ENCODE results near the gene MATN1. TPM values are rescaled to one million over a fixed set of nuclear protein-coding genes. Genes with fewer than 3 reads are reported as not detected.

MATN1 gene
- total RNA-seq, 2 experiments from 2014 or later = 0.34 TPM; not detected in 1

- Mint-ChIP-seq H3K27ac (peak overlapping the region; percentile 24), H3K4me1 (ENCODE audit: low read depth) (peaks cover 26% of the 10 kb centered on the region)
- intact Hi-C loops (cut with micrococcal nuclease) = no loop called here
Measured at GRCh38 chr1:30735668-30736498, 12.5 kb upstream of the MATN1 start.

GRCh38 chr1:30735124-30735523, 11.7 kb upstream of the MATN1 start:
- no peak for DNase-seq
- H3K27ac Mint-ChIP-seq = peak overlapping the region; percentile 32
- intact Hi-C loops (cut with micrococcal nuclease) = no loop called here
- no peaks in the 10 kb centered on the region for H3K27me3 Mint-ChIP-seq
- POLR2A ChIA-PET = no interaction called here
- no peaks in the 10 kb centered on the region for H3K9me3 Mint-ChIP-seq
- H3K4me3 Mint-ChIP-seq = no peak overlapping the region
- peaks cover 20% of the 10 kb centered on the region for H3K4me1 Mint-ChIP-seq (ENCODE audit: low read depth)
- CTCF ChIA-PET = interaction anchor here (1.2 kb wide), 1 partner anchor 9 kb away, joined by 5 read pairs; no protein-coding TSS in a partner anchor
- peaks cover 58% of the 10 kb centered on the region for H3K36me3 Mint-ChIP-seq

More at GRCh38 chr1:30735668-30736498, 12.5 kb upstream of the MATN1 start:
- H3K36me3 Mint-ChIP-seq = peaks cover 64% of the 10 kb centered on the region
- no peaks in the 10 kb centered on the region for H3K27me3 Mint-ChIP-seq
- CTCF ChIA-PET = interaction anchor here (1.0 to 1.2 kb wide), 2 partner anchors 8 to 44 kb away, joined by 3 to 5 read pairs; no protein-coding TSS in a partner anchor
- no peak for DNase-seq
- POLR2A ChIA-PET = no interaction called here
- no peaks in the 10 kb centered on the region for H3K9me3 Mint-ChIP-seq
- H3K4me3 Mint-ChIP-seq = no peak overlapping the region

- CTCF ChIA-PET = interaction anchor here (1.0 kb wide), 1 partner anchor 16 kb away, joined by 3 read pairs; no protein-coding TSS in a partner anchor
- Mint-ChIP-seq H3K4me3 (no peak overlapping the region), H3K4me1 (ENCODE audit: low read depth) (peaks cover 16% of the 10 kb centered on the region), H3K27me3 (no peaks in the 10 kb centered on the region), H3K27ac (peak overlapping the region; percentile 32), H3K9me3 (no peaks in the 10 kb centered on the region), H3K36me3 (peaks cover 54% of the 10 kb centered on the region)
- intact Hi-C loops (cut with micrococcal nuclease) = no loop called here
- POLR2A ChIA-PET = interaction anchor here (0.9 kb wide), 1 partner anchor 15 kb away, joined by 3 read pairs; no protein-coding TSS in a partner anchor
- no peak for DNase-seq
Measured at GRCh38 chr1:30734580-30734979, 11.2 kb upstream of the MATN1 start.

- no peak for DNase-seq
- ChIA-PET CTCF (interaction anchor here (1.0 kb wide), 1 partner anchor 15 kb away, joined by 3 read pairs; no protein-coding TSS in a partner anchor), POLR2A (interaction anchor here (0.9 kb wide), 1 partner anchor 14 kb away, joined by 3 read pairs; no protein-coding TSS in a partner anchor)
- H3K9me3 Mint-ChIP-seq = no peaks in the 10 kb centered on the region
- peaks cover 50% of the 10 kb centered on the region for H3K36me3 Mint-ChIP-seq
- H3K27ac Mint-ChIP-seq = no peak overlapping the region
- no peaks in the 10 kb centered on the region for H3K27me3 Mint-ChIP-seq
- peaks cover 13% of the 10 kb centered on the region for H3K4me1 Mint-ChIP-seq (ENCODE audit: low read depth)
- no peak overlapping the region for H3K4me3 Mint-ChIP-seq
- intact Hi-C loops (cut with micrococcal nuclease) = no loop called here
Measured at GRCh38 chr1:30734106-30734505, 10.7 kb upstream of the MATN1 start.

GRCh38 chr1:30733493-30733892, 10.1 kb upstream of the MATN1 start:
- no peak overlapping the region for H3K27ac Mint-ChIP-seq
- ChIA-PET CTCF (interaction anchor here (1.0 to 1.8 kb wide), 4 partner anchors 13 to 46 kb away, joined by 3 to 15 read pairs (median 4); no protein-coding TSS in a partner anchor), POLR2A (interaction anchor here (1.5 to 1.9 kb wide), 2 partner anchors 10 to 15 kb away, joined by 6 to 8 read pairs; no protein-coding TSS in a partner anchor)
- H3K4me1 Mint-ChIP-seq (ENCODE audit: low read depth) = peaks cover 8% of the 10 kb centered on the region
- no peaks in the 10 kb centered on the region for H3K9me3 Mint-ChIP-seq
- H3K36me3 Mint-ChIP-seq = peaks cover 44% of the 10 kb centered on the region
- no peak for DNase-seq
- H3K4me3 Mint-ChIP-seq = no peak overlapping the region
- intact Hi-C loops (cut with micrococcal nuclease) = no loop called here
- H3K27me3 Mint-ChIP-seq = no peaks in the 10 kb centered on the region

GRCh38 chr1:30732277-30732996, 9.1 kb upstream of the MATN1 start:
- peaks cover 37% of the 10 kb centered on the region for H3K36me3 Mint-ChIP-seq
- POLR2A ChIA-PET = interaction anchor here (1.0 to 1.9 kb wide), 5 partner anchors 9 to 26 kb away, joined by 3 to 8 read pairs (median 6); no protein-coding TSS in a partner anchor

GRCh38 chr1:30731806-30732276, 8.5 kb upstream of the MATN1 start:
- Mint-ChIP-seq H3K27me3 (no peaks in the 10 kb centered on the region), H3K36me3 (peaks cover 31% of the 10 kb centered on the region), H3K4me1 (ENCODE audit: low read depth) (peaks cover 14% of the 10 kb centered on the region), H3K9me3 (no peaks in the 10 kb centered on the region), H3K4me3 (no peak overlapping the region), H3K27ac (peak overlapping the region; percentile 15)
- peak; percentile 50 for DNase-seq
- ChIA-PET CTCF (interaction anchor here (1.2 to 9.2 kb wide), 4 partner anchors 12 to 47 kb away, joined by 4 to 81 read pairs (median 15); no protein-coding TSS in a partner anchor), POLR2A (interaction anchor here (1.0 to 1.9 kb wide), 4 partner anchors 9 to 27 kb away, joined by 3 to 8 read pairs (median 5); no protein-coding TSS in a partner anchor)
- intact Hi-C loops (cut with micrococcal nuclease) = no loop called here

More at GRCh38 chr1:30732277-30732996, 9.1 kb upstream of the MATN1 start:
- CTCF ChIA-PET = interaction anchor here (1.1 to 1.8 kb wide), 4 partner anchors 12 to 47 kb away, joined by 3 to 15 read pairs (median 4); no protein-coding TSS in a partner anchor
- H3K4me3 Mint-ChIP-seq = no peak overlapping the region
- intact Hi-C loops (cut with micrococcal nuclease) = no loop called here
- no peak for DNase-seq
- H3K9me3 Mint-ChIP-seq = no peaks in the 10 kb centered on the region
- no peaks in the 10 kb centered on the region for H3K27me3 Mint-ChIP-seq
- H3K4me1 Mint-ChIP-seq (ENCODE audit: low read depth) = peaks cover 12% of the 10 kb centered on the region
- H3K27ac Mint-ChIP-seq = peak overlapping the region; percentile 43

GRCh38 chr1:30731109-30731805, 7.9 kb upstream of the MATN1 start:
- H3K27ac Mint-ChIP-seq = peak overlapping the region; percentile 15
- POLR2A ChIA-PET = interaction anchor here (0.9 to 1.9 kb wide), 4 partner anchors 12 to 27 kb away, joined by 3 to 8 read pairs (median 6); no protein-coding TSS in a partner anchor
- H3K36me3 Mint-ChIP-seq = peaks cover 25% of the 10 kb centered on the region
- H3K9me3 Mint-ChIP-seq = no peaks in the 10 kb centered on the region
- H3K4me3 Mint-ChIP-seq = no peak overlapping the region
- intact Hi-C loops (cut with micrococcal nuclease) = no loop called here
- CTCF ChIA-PET = interaction anchor here (3.0 to 9.2 kb wide), 2 partner anchors 13 to 48 kb away, joined by 15 to 81 read pairs; no protein-coding TSS in a partner anchor
- no peak for DNase-seq
- H3K4me1 Mint-ChIP-seq (ENCODE audit: low read depth) = peaks cover 14% of the 10 kb centered on the region
- H3K27me3 Mint-ChIP-seq = no peaks in the 10 kb centered on the region

- DNase-seq = no peak
- ChIA-PET POLR2A (interaction anchor here (0.9 to 1.0 kb wide), 2 partner anchors 11 to 26 kb away, joined by 3 to 4 read pairs; no protein-coding TSS in a partner anchor), CTCF (interaction anchor here (1.0 to 9.2 kb wide), 3 partner anchors 9 to 49 kb away, joined by 4 to 81 read pairs (median 15); no protein-coding TSS in a partner anchor)
- H3K36me3 Mint-ChIP-seq = peaks cover 20% of the 10 kb centered on the region
- no peaks in the 10 kb centered on the region for H3K27me3 Mint-ChIP-seq
- no peaks in the 10 kb centered on the region for H3K9me3 Mint-ChIP-seq
- H3K4me3 Mint-ChIP-seq = no peak overlapping the region
- no peak overlapping the region for H3K27ac Mint-ChIP-seq
- intact Hi-C loops (cut with micrococcal nuclease) = no loop called here
- peaks cover 14% of the 10 kb centered on the region for H3K4me1 Mint-ChIP-seq (ENCODE audit: low read depth)
Measured at GRCh38 chr1:30730346-30731108, 7.1 kb upstream of the MATN1 start.

GRCh38 chr1:30729901-30730300, 6.5 kb upstream of the MATN1 start:
- Mint-ChIP-seq H3K4me3 (no peak overlapping the region), H3K9me3 (no peaks in the 10 kb centered on the region), H3K27ac (no peak overlapping the region), H3K27me3 (no peaks in the 10 kb centered on the region), H3K36me3 (peaks cover 15% of the 10 kb centered on the region), H3K4me1 (ENCODE audit: low read depth) (peaks cover 14% of the 10 kb centered on the region)
- no peak for DNase-seq
- CTCF ChIA-PET = interaction anchor here (0.9 to 9.2 kb wide), 4 partner anchors 9 to 49 kb away, joined by 4 to 81 read pairs (median 10); no protein-coding TSS in a partner anchor
- POLR2A ChIA-PET = no interaction called here
- intact Hi-C loops (cut with micrococcal nuclease) = no loop called here
